DND-41 (cell line): Measurements from ENCODE around the gene ADAM29.

Experiments
- ATAC-seq: fragments of 200-7000 bp; cut with Tn5 transposase; 3 replicates; pipeline ENCODE4 v1.9.1; 2021; ENCODE audit warnings: low read depth; ENCODE audit not compliant: insufficient read depth
- DNase-seq: peaks from one replicate; pipeline ENCODE4 v3.0.0-alpha.2; 2020
- H2AFZ ChIP-seq: 2 replicates; pipeline ENCODE4 v1.6.0; 2012; ENCODE audit warnings: low read depth, low read length
- H3K27ac ChIP-seq: 2 replicates; pipeline ENCODE4 v1.5.1; 2012; ENCODE audit warnings: low read length, inconsistent platforms
- H3K27me3 ChIP-seq: fragments of 200-600 bp; sonication (generic); 2 replicates; pipeline ENCODE4 v1.6.0; 2012; ENCODE audit warnings: low read length, mild to moderate bottlenecking, inconsistent platforms; ENCODE audit not compliant: insufficient read depth, poor library complexity
- H3K36me3 ChIP-seq: 2 replicates; pipeline ENCODE4 v1.5.1; 2012; ENCODE audit warnings: low read length, inconsistent platforms; ENCODE audit not compliant: insufficient read depth
- H3K4me1 ChIP-seq: 2 replicates; pipeline ENCODE4 v1.5.1; 2012; ENCODE audit warnings: mild to moderate bottlenecking, low read length; ENCODE audit not compliant: insufficient read depth
- H3K4me2 ChIP-seq: 2 replicates; pipeline ENCODE4 v1.6.0; 2012; ENCODE audit warnings: mild to moderate bottlenecking, moderate library complexity, low read length, inconsistent platforms; ENCODE audit not compliant: insufficient read depth
- H3K4me3 ChIP-seq, 2 experiments: fragments of 200-600 bp in 1 of 2; shearing (Covaris generic) in 1 of 2; 2 replicates each; pipeline ENCODE4 v1.5.1; 2012 to 2016; ENCODE audit warnings: inconsistent platforms in 2 of 2, low read length in 2 of 2, mild to moderate bottlenecking in 2 of 2, low read depth in 1 of 2, moderate library complexity in 1 of 2
- H3K79me2 ChIP-seq: 2 replicates; pipeline ENCODE4 v1.6.0; 2012; ENCODE audit warnings: low read length, inconsistent platforms; ENCODE audit not compliant: insufficient read depth
- H3K9ac ChIP-seq: 2 replicates; pipeline ENCODE4 v1.6.0; 2012; ENCODE audit warnings: low read depth, mild to moderate bottlenecking, inconsistent platforms, low read length, moderate library complexity
- H3K9me3 ChIP-seq: 2 replicates; pipeline ENCODE4 v1.5.1; 2012; ENCODE audit warnings: low read length, moderate library complexity, mild to moderate bottlenecking, inconsistent platforms; ENCODE audit not compliant: insufficient read depth, severe bottlenecking
- H4K20me1 ChIP-seq: 2 replicates; pipeline ENCODE4 v1.6.0; 2012; ENCODE audit warnings: low read length; ENCODE audit not compliant: insufficient read depth
- CTCF ChIP-seq: IDR thresholded peaks from 2 replicates; pipeline ENCODE4 v1.5.1; 2012; ENCODE audit warnings: borderline replicate concordance, low read length, moderate library complexity, mild to moderate bottlenecking; ENCODE audit not compliant: poor library complexity, severe bottlenecking; ENCODE audit errors: extremely low read depth
- EZH2 ChIP-seq: IDR thresholded peaks from 3 replicates; pipeline ENCODE4 v1.6.1; 2012; ENCODE audit warnings: borderline replicate concordance, low read depth, mild to moderate bottlenecking, moderate library complexity, low read length, inconsistent platforms; ENCODE audit not compliant: severe bottlenecking

ADAM29 gene

GRCh38 chr4:174907508-174907907 is 10.7 kb upstream of the ADAM29 start:
- Histone ChIP-seq H3K79me2 (no peaks in the 10 kb centered on the region), H3K9ac (no peak overlapping the region), H3K36me3 (no peaks in the 10 kb centered on the region), H3K27ac (no peak overlapping the region), H3K4me2 (no peak overlapping the region), H4K20me1 (no peaks in the 10 kb centered on the region), H3K4me3 (no peak overlapping the region), H3K4me1 (no peaks in the 10 kb centered on the region), H3K27me3 (no peaks in the 10 kb centered on the region), H2AFZ (no peak overlapping the region), H3K9me3 (no peaks in the 10 kb centered on the region)
- ATAC-seq (no peak), DNase-seq (no peak)
- TF ChIP-seq CTCF (no peak), EZH2 (no peak)

- Histone ChIP-seq H3K9me3 (no peaks in the 10 kb centered on the region), H3K36me3 (no peaks in the 10 kb centered on the region), H3K4me3 (no peak overlapping the region), H3K27ac (no peak overlapping the region), H2AFZ (no peak overlapping the region), H3K9ac (no peak overlapping the region), H3K4me1 (no peaks in the 10 kb centered on the region), H3K4me2 (no peak overlapping the region), H3K27me3 (no peaks in the 10 kb centered on the region), H4K20me1 (no peaks in the 10 kb centered on the region), H3K79me2 (no peaks in the 10 kb centered on the region)
- DNase-seq = no peak
- TF ChIP-seq EZH2 (no peak), CTCF (no peak)
- no peak for ATAC-seq
These were observed 7.9 kb upstream of the ADAM29 start for GRCh38 chr4:174910271-174910670.

GRCh38 chr4:174912919-174913543 is 5.1 kb upstream of the ADAM29 start:
- H3K27ac ChIP-seq = no peak overlapping the region
- no peak for ATAC-seq
- no peak overlapping the region for H3K4me2 ChIP-seq

More at GRCh38 chr4:174912919-174913543, 5.1 kb upstream of the ADAM29 start:
- H3K27me3 ChIP-seq = no peaks in the 10 kb centered on the region
- H3K9me3 ChIP-seq = no peaks in the 10 kb centered on the region
- no peaks in the 10 kb centered on the region for H4K20me1 ChIP-seq
- DNase-seq = no peak
- no peak overlapping the region for H2AFZ ChIP-seq
- no peaks in the 10 kb centered on the region for H3K79me2 ChIP-seq
- no peaks in the 10 kb centered on the region for H3K36me3 ChIP-seq
- H3K9ac ChIP-seq = no peak overlapping the region
- H3K4me3 ChIP-seq = no peak overlapping the region
- H3K4me1 ChIP-seq = no peaks in the 10 kb centered on the region
- TF ChIP-seq EZH2 (no peak), CTCF (no peak)
